GM18519 (cell line): ENCODE results near the gene EDIL3.
"Not testable (repeated sequence)": the region's sequence is repeated elsewhere in the genome, so short reads cannot be mapped to it uniquely, and the experiment has no call there.

Source experiments
- ATAC-seq: cut with Tn5 transposase; IDR thresholded peaks from one replicate; pipeline ENCODE4 v1.9.1; 2021; ENCODE audit warnings: mild to moderate bottlenecking, moderate library complexity; ENCODE audit not compliant: unreplicated experiment, low FRiP score

EDIL3 gene

GRCh38 chr5:84091127-84091799, 293.4 kb downstream of the EDIL3 start:
- no peak for ATAC-seq

- no peak for ATAC-seq
Observed at GRCh38 chr5:84088996-84089395, 295.7 kb downstream of the EDIL3 start.

GRCh38 chr5:84086511-84086910, 298.2 kb downstream of the EDIL3 start:
- ATAC-seq: no peak

- no peak for ATAC-seq
Observed at GRCh38 chr5:84085387-84086041, 299.2 kb downstream of the EDIL3 start.

GRCh38 chr5:84080908-84081307, 303.8 kb downstream of the EDIL3 start:
- ATAC-seq: no peak

- no peak for ATAC-seq
Observed at GRCh38 chr5:84072339-84072738, 312.3 kb downstream of the EDIL3 start.

GRCh38 chr5:84069608-84070179, 315.0 kb downstream of the EDIL3 start:
- no peak for ATAC-seq

GRCh38 chr5:84063041-84063440, 321.6 kb downstream of the EDIL3 start:
- ATAC-seq: no peak

- no peak for ATAC-seq
Observed at GRCh38 chr5:84059672-84060071, 325.0 kb downstream of the EDIL3 start.

- ATAC-seq: no peak
Observed at GRCh38 chr5:84058561-84058960, 326.1 kb downstream of the EDIL3 start.

GRCh38 chr5:84057211-84057610, 327.5 kb downstream of the EDIL3 start:
- ATAC-seq: no peak

- ATAC-seq: no peak
Observed at GRCh38 chr5:84045964-84046363, 338.7 kb downstream of the EDIL3 start.

- ATAC-seq: no peak
Observed at GRCh38 chr5:84036842-84037241, 347.8 kb downstream of the EDIL3 start.

- ATAC-seq: no peak
Observed at GRCh38 chr5:84032324-84032723, 352.4 kb downstream of the EDIL3 start.

GRCh38 chr5:84028093-84028492, 356.6 kb downstream of the EDIL3 start:
- no peak for ATAC-seq

- ATAC-seq: not testable (repeated sequence)
Observed at GRCh38 chr5:84018521-84018920, 366.2 kb downstream of the EDIL3 start.

- ATAC-seq: no peak
Observed at GRCh38 chr5:84017523-84018172, 367.0 kb downstream of the EDIL3 start.

- ATAC-seq: no peak
Observed at GRCh38 chr5:84016085-84016484, 368.6 kb downstream of the EDIL3 start.

- no peak for ATAC-seq
Observed at GRCh38 chr5:84014966-84015365, 369.7 kb downstream of the EDIL3 start.

GRCh38 chr5:83993803-83994202, 390.9 kb downstream of the EDIL3 start:
- no peak for ATAC-seq

GRCh38 chr5:83991566-83992224, 393.0 kb downstream of the EDIL3 start:
- ATAC-seq: no peak
